Glutamatergic neuron (in vitro differentiated cells): ENCODE data around the gene MAP7D1. TPM values are rescaled to one million over a fixed set of nuclear protein-coding genes. Genes with fewer than 3 reads are reported as not detected.
A peak's percentile ranks its signal among the peaks of the same experiment; 100 is the strongest.

Experiments used
- DNase-seq: peaks from one replicate; pipeline ENCODE4 v3.0.0; 2022
- H3K27ac Mint-ChIP-seq: one replicate; pipeline ENCODE4 v1.8.0; 2020; ENCODE audit warnings: mild to moderate bottlenecking, mixed read lengths, inconsistent platforms; ENCODE audit not compliant: unreplicated experiment
- H3K27me3 Mint-ChIP-seq: one replicate; pipeline ENCODE4 v1.8.0; 2020; ENCODE audit warnings: mild to moderate bottlenecking, moderate library complexity, mixed read lengths, inconsistent platforms; ENCODE audit not compliant: unreplicated experiment
- H3K36me3 Mint-ChIP-seq: one replicate; pipeline ENCODE4 v1.8.0; 2020; ENCODE audit warnings: mild to moderate bottlenecking, mixed read lengths, inconsistent platforms; ENCODE audit not compliant: unreplicated experiment
- H3K4me1 Mint-ChIP-seq: one replicate; pipeline ENCODE4 v1.8.0; 2020; ENCODE audit warnings: mild to moderate bottlenecking, low read depth, mixed read lengths, inconsistent platforms; ENCODE audit not compliant: unreplicated experiment
- H3K4me3 Mint-ChIP-seq: one replicate; pipeline ENCODE4 v1.8.0; 2020; ENCODE audit warnings: mild to moderate bottlenecking, mixed read lengths, inconsistent platforms; ENCODE audit not compliant: unreplicated experiment
- H3K9me3 Mint-ChIP-seq: one replicate; pipeline ENCODE4 v1.8.0; 2020; ENCODE audit warnings: mild to moderate bottlenecking, moderate library complexity, mixed read lengths, inconsistent platforms; ENCODE audit not compliant: unreplicated experiment
- CTCF ChIP-seq: fragments of 200-600 bp; sonication (generic); IDR thresholded peaks from one replicate; pipeline ENCODE4 v1.5.0; 2021; ENCODE audit not compliant: partially characterized antibody, unreplicated experiment
- total RNA-seq: library from RNA; stranded (reverse); fragmentation: NEBNext Ultra II Directional; extraction: Animal tissue kit (Norgen Biotek cat#: 25700); gene quantifications from one replicate; pipeline ENCODE4 v1.2.1, GENCODE V29; 2021; ENCODE audit not compliant: unreplicated experiment

Gene MAP7D1
- total RNA-seq, 1 donor from 2014 or later = 152 TPM

- no peaks in the 10 kb centered on the region for H3K36me3 Mint-ChIP-seq
- DNase-seq = no peak
- peaks cover 18% of the 10 kb centered on the region for H3K27me3 Mint-ChIP-seq
- H3K4me1 Mint-ChIP-seq = peaks cover 27% of the 10 kb centered on the region
- H3K27ac Mint-ChIP-seq = peak overlapping the region; percentile 93
- peak overlapping the region; percentile 68 for H3K4me3 Mint-ChIP-seq
- peaks cover 10% of the 10 kb centered on the region for H3K9me3 Mint-ChIP-seq
- TF ChIP-seq CTCF = no peak
Observed at GRCh38 chr1:36149973-36150295, 6.0 kb upstream of the MAP7D1 start.

- TF ChIP-seq CTCF = peak; percentile 14
- Mint-ChIP-seq H3K27me3 (peaks cover 21% of the 10 kb centered on the region), H3K27ac (peak overlapping the region; percentile 93), H3K4me3 (peak overlapping the region; percentile 68), H3K4me1 (peaks cover 27% of the 10 kb centered on the region), H3K36me3 (no peaks in the 10 kb centered on the region), H3K9me3 (peaks cover 10% of the 10 kb centered on the region)
- DNase-seq = peak; percentile 89
Observed at GRCh38 chr1:36150296-36151133, 5.4 kb upstream of the MAP7D1 start.

- DNase-seq = no peak
- Mint-ChIP-seq H3K9me3 (peaks cover 10% of the 10 kb centered on the region), H3K4me1 (peaks cover 27% of the 10 kb centered on the region), H3K4me3 (peak overlapping the region; percentile 68), H3K27ac (peak overlapping the region; percentile 93), H3K36me3 (no peaks in the 10 kb centered on the region), H3K27me3 (peaks cover 21% of the 10 kb centered on the region)
- TF ChIP-seq CTCF = no peak
Observed at GRCh38 chr1:36151134-36151844, 4.7 kb upstream of the MAP7D1 start.

GRCh38 chr1:36151845-36152203 lies 4.1 kb upstream of the MAP7D1 start:
- H3K4me1 Mint-ChIP-seq = peaks cover 27% of the 10 kb centered on the region
- peak overlapping the region; percentile 13 for H3K4me3 Mint-ChIP-seq
- no peak for TF ChIP-seq CTCF
- peaks cover 21% of the 10 kb centered on the region for H3K27me3 Mint-ChIP-seq
- no peaks in the 10 kb centered on the region for H3K36me3 Mint-ChIP-seq
- H3K27ac Mint-ChIP-seq = peak overlapping the region; percentile 73
- H3K9me3 Mint-ChIP-seq = peaks cover 10% of the 10 kb centered on the region
- no peak for DNase-seq

GRCh38 chr1:36153476-36153875 lies 2.5 kb upstream of the MAP7D1 start:
- no peak for DNase-seq
- Mint-ChIP-seq H3K27ac (peak overlapping the region; percentile 46), H3K4me1 (peaks cover 33% of the 10 kb centered on the region), H3K36me3 (no peaks in the 10 kb centered on the region), H3K4me3 (no peak overlapping the region), H3K27me3 (peaks cover 21% of the 10 kb centered on the region), H3K9me3 (peaks cover 10% of the 10 kb centered on the region)
- TF ChIP-seq CTCF = no peak
